HG02970 (cell line): ENCODE measurements around the gene PCGF2.
A peak's percentile ranks its signal among the peaks of the same experiment; 100 is the strongest.

Experiments used
- ATAC-seq: cut with Tn5 transposase; IDR thresholded peaks from one replicate; pipeline ENCODE4 v1.9.1; 2021; ENCODE audit warnings: mild to moderate bottlenecking, moderate library complexity, moderate number of reproducible peaks; ENCODE audit not compliant: unreplicated experiment, low FRiP score

Gene PCGF2

DNA sequence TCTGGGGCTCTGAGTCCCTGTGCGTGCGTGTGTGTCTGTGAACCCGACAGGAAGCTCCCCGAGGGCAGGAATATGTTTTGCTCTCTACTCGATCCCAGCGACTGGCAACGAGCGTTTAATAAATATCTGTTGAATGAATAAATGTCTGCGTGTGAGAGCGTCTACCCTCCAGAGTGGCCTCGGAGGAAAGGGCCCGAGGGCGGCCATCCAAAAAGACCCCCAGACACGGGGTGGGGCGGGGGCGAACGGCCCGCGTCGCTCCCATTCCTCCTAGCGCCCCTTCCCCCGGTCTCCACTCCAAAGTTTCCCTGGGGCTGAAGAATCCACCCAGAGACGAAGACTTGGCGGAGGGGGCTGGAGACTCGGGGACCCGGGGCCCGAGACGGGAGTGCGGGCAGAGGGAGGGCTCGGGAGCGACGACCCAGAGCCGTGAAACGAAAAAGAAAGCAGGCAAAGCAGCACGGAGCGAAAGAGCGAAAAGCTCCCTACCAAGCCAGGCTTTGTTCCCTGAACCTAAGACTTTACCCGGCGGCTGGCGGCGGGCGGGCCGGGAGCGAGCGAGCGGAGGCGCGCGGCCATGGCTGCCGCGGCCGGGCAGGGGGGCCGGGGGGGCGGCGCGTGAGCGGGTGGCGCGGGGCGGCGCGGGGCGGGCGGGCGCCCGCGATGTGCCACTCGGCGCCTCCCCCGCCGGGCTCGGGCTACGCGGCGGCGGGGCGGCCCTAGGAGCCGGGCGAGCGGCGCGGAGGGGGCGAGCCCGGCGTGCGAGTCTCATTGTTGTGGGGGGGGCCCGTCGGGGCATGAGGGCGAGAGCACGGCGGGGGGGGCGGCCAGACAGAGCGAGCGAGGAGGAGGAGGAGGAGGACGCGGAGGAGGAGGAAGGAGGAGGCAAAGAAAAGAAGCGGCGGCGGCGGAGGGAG lies 43.3 kb downstream of the PCGF2 start, which contains the start of gene MLLT6:
Gene MLLT6, plus strand, starts transcription at position 668 of the 917 bp plus-strand sequence. CDS start 360 bp downstream, outside the sequence.
- ATAC-seq = no peak

DNA sequence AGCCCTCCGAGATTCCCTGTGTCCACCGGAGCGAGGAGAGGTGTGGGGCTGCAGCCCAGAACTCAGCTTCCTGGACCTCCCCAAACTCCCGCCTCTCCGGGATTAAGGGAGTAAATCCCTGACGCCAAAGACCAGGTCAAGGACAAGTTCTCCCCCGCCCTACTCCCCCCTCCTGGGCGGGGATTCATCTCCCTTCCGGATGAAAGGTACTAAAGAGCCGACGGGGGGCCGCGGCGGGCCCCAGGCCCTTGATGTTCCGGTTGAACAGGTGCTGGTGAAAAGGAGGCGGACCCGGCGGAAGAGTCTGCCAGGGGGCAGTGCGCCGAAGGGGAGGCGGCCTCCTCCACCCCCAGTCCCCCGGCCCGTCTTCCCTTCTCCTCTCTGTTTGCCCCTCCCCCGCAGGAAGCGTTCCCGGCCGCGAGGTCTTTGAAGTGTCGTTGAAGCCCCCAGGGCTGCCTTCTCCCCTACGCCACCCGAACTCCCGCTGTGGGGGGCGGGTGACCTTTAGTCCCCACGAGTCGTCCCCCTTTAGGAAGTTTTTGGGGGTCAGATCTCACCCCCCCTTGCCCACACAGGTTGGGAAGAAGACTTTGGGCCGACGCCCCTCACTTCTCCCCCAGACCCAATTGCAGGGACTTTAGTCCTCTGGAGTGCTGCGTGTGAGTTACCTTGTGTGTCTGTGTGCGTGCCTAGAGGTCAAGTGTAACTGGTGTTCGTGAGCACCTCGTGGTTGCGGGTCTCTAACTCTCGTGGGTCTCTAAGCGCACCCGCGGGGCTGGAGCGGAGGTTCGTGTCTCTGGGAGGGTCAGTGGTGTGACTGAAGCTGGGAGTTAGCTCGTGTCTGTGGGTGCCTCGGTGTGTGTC lies 44.2 kb downstream of the PCGF2 start:
- ATAC-seq = no peak

DNA sequence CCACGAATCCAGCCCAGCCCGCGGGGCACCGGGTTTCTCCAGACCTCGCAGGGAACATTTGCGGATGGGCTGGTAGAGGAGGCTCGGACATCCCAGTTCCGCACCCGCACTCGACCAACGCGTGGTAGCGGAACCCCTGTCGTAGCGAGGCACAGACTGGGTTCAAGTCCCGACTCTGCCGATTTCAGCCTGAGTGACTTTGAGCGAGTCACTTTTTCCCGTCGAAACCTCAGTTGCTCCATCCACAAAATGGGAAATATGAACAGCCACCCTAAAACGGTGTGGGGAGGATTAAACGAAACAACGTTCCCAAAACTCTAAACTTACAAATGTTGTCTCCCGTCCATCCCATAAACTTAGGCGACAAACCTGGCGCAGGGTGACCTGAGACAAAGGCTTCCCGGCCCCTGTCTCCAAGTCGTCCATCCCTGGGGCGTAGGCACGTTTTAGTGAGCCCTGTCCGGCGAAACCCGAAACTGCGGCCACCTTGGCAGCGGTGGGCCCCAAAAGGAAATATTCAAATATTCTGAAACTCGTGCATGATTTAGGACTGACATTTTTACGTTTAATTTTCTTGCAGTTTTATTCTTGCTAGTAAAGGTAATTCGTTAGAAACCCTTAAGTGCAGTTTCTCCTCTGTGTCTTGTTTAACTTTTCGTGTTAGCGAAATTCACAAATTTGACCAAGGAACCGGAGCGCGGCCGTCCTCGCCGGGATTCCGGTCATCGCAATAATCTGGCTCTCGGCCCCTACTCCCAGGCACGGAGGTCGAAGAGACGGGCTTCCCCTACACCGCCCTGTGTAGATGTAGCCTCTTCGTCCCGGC lies 45.0 kb downstream of the PCGF2 start:
- ATAC-seq = no peak

DNA sequence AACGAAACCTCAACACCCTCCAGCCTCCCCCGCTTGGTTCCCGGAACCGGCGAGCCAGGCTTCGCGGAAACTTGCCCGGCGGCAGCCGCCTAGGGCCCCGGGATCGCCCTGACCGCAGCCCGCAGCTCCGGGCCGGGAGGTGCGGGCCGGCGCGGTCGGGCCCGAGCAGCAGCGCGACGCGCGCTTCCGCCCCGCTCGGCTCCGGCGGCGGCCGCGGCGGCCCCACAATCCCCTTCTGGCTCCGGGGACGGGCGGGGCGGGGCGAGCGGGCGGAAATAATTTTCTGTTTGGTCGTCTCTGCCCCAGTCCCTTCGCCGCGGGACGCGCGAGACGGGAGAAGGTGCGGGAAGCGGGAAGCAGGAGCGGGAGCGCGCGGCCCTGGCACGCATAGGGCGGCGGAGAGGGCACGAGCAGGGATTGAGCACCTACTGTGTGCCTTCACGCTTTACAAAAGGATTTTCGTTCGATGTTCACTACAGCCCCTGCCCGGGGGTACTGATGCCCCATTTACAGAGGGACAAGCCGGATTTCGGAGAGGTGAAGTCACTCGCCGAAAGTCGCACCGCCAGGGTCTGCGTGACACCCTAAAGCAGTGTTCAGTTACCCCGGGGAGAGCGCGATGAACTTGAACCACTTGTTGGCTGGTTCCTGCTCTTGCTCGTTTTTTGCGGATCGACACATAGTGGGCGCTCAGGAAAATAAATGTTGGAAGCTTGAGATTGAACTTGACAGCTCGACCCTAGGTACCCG lies 45.8 kb downstream of the PCGF2 start:
- ATAC-seq = peak; percentile 31

DNA sequence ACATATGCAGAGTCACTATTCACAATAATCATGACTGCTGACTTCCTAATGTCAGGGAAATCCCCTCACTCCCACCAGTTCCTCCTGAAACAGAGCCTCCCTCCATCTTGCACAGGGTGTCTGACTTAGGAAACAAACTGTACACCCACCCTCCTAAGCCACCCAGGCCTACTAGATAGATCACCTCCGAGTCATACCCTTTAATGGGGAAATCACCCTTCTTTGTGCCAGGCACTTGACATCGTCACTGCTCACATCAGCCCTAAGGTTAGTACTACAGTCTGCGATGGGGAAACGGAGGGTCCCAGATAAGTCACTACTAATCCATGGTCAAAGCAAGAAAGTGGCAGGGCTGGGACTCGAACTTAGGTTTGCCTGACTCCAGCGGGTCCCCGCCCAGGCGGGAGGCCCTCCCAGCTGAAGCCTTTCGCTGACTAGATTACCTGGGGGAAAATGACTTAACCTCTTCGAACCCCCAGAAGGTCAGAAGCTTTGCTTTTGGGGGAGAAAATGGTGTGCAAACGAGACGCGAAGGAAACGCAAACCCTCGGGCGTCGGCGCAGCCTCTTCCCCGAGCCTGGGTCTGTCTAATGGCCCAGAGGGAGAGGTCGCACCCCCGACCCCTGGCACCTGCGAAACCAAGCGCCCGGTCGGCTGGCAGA lies 46.5 kb downstream of the PCGF2 start:
- peak; percentile 4 for ATAC-seq

DNA sequence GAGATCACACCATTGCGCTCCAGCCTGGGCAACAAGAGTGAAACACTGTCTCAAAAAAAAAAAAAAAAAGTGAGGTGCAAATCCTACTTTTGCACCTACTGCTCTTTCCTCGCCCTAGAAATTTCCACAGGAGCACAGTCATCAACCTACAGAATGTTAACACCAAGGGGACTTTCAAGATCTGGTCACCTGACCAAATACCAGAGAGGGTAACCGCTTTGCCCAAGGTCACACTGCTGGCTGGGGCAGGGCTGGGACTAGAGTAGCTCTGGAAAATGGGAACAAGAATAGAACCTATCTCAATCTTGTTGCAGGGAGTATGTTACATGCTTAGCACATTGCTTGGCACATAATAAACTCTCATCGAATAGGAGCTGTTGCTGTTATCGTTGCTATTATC lies 49.4 kb downstream of the PCGF2 start:
- ATAC-seq = no peak

DNA sequence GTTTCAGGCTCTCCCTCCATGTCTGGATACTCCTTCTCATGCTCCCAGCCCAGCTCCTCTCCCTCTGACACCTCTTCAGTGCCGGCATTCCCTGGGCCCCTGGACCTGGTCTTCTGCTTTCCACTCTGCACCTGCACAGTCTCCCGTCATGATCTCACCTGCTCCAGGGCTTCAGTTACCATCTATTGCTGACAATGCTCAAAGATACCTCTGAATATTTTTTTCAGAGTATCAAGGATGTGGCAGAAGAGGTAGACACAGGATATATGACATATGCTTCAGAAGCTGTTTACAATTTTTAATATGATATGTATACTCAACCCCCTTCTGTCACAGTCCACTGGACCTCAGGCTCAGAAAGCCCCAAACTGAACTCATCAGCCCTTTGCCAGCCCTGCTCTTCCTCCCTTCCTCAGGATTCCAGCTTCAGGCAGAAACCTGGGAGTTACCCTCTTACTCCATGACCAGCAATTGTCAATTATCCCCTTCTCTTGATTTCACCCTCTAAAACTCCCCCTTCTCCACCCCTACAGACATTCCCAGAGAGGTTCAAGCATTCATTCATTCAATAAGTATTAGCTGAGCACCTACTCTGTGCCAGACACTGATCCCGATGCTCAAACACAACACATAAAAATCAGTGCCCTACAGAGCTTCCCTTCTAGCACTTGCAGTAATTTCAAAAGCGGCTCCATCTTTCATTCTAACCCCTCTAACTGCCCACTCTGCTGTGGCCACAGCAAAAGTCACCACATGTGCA lies 50.9 kb downstream of the PCGF2 start:
- ATAC-seq = no peak

DNA sequence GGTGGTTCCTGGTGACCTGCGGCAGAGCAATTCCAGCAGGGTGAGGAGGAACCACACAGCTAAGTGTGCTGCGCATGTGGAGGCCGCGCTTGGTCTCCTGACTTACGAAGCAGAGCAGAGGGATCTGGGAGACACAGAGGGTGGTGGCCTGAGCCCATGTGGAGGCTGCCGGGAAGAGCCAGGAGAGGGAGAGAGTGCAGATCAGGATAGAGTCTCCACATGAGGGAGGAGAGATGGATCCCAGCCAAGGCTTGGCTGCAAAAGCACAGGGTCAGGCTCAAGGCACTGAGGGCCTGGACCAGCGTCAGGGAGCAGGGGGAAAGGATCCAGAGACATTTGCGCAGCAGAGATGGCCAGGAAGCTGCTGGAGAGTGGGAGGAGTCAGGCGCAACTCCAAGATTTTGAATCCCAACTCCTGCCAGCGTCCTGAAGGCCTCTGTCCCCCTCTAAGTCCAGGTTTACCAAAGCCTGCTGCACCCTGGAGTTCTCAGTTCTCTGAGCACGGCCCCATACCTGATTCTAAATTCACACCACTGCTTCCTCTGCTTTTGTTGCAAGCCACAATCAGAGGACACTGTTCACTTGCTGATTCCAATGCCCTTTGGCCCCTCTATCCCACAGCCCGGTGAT lies 54.3 kb downstream of the PCGF2 start:
- no peak for ATAC-seq

DNA sequence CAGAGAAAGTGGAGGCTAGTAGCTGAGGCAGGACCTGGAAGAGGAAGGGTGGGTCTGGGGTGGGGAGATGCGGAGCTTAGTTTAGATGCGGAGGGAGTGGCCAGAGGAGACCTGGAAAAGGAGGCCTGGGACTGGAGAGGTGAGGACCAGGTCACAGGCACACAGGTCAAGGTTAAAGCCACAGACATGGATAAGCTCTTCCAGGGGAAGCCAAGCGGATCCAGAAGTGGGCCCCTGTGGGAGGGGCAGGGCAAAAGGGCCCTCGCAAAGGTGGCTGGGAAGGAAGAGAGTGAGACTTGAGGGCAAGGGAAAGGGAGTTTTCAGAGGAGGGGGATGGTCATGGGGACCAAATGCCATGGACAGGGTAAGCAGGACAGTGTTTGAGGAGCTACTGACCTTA lies 57.0 kb downstream of the PCGF2 start:
- ATAC-seq = no peak

DNA sequence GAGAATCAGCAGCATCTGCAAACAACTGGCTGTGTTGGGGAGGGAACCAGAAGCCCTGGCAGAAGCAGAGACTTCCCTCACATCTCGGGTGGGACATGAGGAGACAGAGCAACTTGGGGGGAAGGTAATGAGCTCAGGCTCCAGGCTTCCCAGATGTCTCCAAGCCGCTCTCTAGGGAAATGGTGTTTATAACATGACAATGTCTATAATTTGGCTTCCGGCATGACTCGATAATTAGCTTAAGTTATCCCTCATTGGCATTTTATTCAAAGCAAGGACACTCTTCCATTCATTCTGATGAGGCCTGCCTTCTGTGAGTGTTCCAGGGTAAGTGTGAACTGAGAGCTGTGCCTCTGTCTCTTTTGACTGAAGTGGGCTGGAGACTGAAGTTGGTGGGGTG lies 57.8 kb downstream of the PCGF2 start:
- no peak for ATAC-seq

DNA sequence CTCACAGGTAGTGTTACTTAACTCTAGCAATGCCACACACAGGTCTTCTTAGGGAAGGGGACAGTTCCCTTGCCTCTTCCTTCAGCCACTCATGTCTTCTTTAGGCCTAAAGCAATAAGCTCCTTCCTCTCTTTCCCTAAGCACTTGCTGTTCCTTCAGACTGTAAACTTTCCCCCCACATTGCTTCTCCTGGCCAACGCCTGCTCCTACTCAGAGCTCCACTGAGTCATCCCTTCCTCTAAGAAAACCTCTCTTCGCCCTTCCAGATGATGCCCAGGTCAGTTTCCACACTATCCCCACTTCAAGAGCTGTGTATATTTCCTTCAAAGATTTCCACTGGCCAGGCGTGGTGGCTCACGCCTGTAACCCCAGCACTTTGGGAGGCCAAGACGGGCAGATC lies 60.9 kb downstream of the PCGF2 start:
- no peak for ATAC-seq

DNA sequence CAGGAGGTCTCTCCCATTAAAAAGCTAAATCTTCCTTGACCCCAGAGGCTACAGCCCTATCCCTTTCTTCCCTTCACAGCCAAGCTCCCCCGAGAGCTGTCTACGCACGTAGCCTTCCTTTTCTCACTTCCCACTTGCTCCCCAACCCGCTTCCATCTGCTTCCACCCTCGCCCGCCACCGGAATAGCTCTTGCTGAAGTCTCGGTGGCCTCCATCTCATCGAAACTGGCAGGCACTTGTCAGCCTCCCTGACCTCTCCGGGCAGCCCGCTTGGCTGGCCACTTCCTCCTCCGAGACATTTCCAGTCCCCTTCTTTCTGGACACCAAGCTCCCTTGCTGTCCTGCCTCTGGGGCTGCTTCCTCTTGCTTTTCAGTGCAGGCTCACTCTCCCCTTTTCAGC lies 62.6 kb downstream of the PCGF2 start:
- no peak for ATAC-seq
